SKM-1 (cell line): Measurements from ENCODE around the gene ZNF181.
A peak's percentile ranks its signal among the peaks of the same experiment; 100 is the strongest.
"Not testable (repeated sequence)": the region's sequence is repeated elsewhere in the genome, so short reads cannot be mapped to it uniquely, and the experiment has no call there.

Experiments
- DNase-seq: peaks from one replicate; lab custom pipeline; 2025; ENCODE audit not compliant: unreplicated experiment; lab: John Stamatoyannopoulos, UW

Gene ZNF181

GRCh38 chr19:34733746-34734536, at the start of gene ZNF181:
ZNF181 (plus strand) TSS chr19:34734243; CDS start chr19:34735038, 795 bp downstream.
- DNase-seq, result peak; percentile 84

DNA sequence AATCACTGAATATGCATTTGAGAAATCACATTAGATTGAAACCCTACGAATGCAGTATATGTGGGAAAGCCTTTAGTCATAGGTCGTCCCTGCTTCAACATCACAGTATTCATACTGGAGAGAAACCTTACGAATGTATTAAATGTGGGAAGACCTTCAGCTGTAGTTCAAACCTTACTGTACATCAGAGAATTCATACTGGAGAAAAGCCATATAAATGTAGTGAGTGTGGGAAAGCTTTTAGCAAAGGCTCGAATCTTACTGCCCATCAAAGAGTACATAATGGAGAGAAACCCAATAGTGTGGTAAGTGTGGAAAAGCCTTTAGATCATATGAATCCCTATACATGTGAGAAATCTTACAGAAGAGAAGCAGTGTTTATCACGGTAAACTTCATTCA, 48.8 kb upstream of the ZNF181 start:
- not testable (repeated sequence) for DNase-seq

DNA sequence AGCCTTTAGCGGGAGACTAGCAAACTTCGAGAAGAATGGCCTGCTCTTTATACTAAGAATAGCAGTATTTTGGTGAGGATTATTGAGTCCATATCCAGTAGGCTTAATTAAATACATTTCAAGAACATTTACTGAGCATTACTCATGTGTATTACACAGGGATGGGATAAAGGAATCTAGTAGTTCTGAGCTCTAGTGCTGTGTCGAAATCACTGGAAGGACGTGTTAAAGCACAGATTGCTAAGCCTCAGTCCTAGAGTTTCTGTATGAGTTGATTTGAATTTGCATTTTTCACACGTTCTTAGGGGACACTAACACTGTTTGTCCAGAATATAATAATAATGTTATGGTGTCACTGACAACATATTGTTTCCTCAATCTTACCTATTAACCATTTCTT, 47.6 kb upstream of the ZNF181 start:
- no peak for DNase-seq

DNA sequence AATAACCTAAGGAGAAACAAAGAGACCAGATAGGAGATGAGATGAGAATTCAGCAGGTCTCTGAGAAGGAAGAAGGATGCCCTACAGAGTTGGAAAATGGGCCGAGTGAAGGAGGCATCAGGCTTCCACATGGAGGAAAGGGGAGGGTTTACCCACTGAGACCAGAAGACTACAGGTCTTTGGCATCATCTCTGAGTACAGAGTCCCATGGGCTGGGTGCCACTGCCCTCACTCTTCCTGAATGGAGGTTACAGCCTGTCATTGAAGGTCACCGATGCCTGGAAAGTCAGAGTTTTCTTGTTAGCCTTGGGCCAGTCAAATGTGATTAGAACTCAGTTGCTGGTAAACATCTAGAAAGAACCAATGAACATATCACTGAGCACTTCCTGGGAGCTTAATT, 46.7 kb upstream of the ZNF181 start:
- no peak for DNase-seq

GRCh38 chr19:34688592-34688991, 45.5 kb upstream of the ZNF181 start:
- DNase-seq, result no peak

GRCh38 chr19:34690372-34690771, 43.7 kb upstream of the ZNF181 start:
- DNase-seq, result no peak

DNA sequence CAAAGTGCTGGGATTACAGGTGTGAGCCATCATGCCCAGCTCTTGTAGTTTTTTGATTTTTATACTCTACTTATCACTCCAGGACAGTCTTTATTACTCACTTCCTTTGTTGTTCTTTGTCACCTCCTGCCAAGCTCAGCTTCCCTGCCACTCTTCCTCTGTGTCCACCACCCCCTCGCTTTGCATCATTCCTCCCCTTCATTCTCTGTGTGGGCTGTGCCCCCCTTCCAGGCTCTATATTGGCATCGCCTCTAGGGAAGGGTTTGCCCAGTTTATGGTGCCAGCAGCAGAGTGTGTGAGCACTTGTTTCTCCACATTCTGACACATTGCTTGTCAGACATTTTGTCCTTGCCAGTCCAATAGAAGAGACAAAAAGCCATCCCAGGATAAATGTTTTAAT, 41.5 kb upstream of the ZNF181 start:
- no peak for DNase-seq

DNA sequence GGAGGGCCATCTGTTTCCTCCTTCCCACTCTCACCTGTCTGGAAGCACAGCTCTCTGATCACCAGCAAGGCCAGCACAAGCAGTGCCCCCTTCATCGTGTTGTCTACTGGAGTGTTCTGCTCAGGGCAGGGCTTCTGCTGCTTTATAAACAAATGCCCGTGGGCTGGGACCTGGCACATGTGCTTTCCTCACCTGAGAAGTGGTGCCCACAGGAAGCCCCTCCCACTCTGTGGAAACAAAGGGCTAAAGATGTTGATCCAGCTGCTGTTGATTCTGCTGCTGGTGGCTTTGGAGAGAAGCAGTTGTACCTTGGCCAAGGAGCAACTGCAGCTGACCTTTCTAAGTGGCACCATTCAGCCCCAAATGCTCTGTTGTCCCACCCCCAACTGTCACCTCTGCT, 26.4 kb upstream of the ZNF181 start:
- DNase-seq, result no peak

GRCh38 chr19:34711890-34712289, 22.2 kb upstream of the ZNF181 start:
- no peak for DNase-seq

GRCh38 chr19:34712395-34713261, 21.4 kb upstream of the ZNF181 start:
- DNase-seq, result peak; percentile 29

- no peak for DNase-seq
These were observed 20.8 kb upstream of the ZNF181 start for GRCh38 chr19:34713262-34713637.

- no peak for DNase-seq
These were observed 18.7 kb upstream of the ZNF181 start for GRCh38 chr19:34715357-34715756.

- no peak for DNase-seq
These were observed 11.7 kb upstream of the ZNF181 start for GRCh38 chr19:34722353-34722752.

DNA sequence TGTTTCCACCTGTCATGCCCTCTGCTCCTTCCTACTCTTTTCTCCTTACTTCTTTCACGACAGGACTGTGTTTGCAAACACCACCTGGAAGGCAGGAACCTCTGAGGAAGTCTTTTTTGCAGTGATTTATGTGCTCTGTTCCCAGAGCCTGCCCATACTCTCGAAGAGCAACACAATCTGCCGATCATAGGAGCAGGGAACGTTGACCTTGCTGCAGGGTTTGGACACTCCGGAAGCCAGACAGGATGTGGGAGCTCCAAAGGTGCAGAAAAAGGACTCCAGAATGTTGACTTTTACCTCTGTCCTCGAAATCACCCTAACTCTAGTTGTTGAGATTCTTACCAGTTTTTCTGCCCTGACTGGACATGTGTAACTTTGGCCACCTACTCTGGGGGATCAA, 8.6 kb upstream of the ZNF181 start:
- no peak for DNase-seq

- DNase-seq, result no peak
These were observed 2.8 kb upstream of the ZNF181 start for GRCh38 chr19:34731019-34731829.

GRCh38 chr19:34731964-34732363, 2.1 kb upstream of the ZNF181 start:
- DNase-seq, result no peak

GRCh38 chr19:34732612-34733211, 1.3 kb upstream of the ZNF181 start:
- no peak for DNase-seq

DNA sequence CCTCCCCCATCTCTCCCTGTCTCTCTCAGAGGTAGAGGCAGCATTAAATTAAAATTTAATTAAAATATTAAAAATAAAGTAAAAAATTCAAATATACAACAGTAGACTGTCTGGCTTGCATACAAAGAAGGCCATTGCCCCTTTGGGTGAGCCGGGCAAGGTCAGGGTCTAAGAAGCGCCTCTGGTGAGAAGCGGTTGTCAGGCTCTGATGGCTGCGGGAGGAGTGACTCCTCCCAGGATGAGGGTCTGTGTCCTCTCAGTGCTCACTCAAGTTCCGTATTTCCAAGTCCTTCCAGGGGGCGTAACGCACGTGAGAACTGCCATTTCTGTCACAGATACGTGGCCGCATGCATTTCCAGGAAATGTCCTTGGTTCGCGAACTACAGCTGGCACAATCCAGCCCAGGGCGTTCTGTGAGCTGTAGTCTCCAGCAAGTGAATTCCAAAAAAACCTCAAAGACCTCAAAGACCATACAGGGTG, 737 bp upstream of the ZNF181 start:
- no peak for DNase-seq

GRCh38 chr19:34734537-34735103, 577 bp downstream of the ZNF181 start:
- peak; percentile 6 for DNase-seq

DNA sequence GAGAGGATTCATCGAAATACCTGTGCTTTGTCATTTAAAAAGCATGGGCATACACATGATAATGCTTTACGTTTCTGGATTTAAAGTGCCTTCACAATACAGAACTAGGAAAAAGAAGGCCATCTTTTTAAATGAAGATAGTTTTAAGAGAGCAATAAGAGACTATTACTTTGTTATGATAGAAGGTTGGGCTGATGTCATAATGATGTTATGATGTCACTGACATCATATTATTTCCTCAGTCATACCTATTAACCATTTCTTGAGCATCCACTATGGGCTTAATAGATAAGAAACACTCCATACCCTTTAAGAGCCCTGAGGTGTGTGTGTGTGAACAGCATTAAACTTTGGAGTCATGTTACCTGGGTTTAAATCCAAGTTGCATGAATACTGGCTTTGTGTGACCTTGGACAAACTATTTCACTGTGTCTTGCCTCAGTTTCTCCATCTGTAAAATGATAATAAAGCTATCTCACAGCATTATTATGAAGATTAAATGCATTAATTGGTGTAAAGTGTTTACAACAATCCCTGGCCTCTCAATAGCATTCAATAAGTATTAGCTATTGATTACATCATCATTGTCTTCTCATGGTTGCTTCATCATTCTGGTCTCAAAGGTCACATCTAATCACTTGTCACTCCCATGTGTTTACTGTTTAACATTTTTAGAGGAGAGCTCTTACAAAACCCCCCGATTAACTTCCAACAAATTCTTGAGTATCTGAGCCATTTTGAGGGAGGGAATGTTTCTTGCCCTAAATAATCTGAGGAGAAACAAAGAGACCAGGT, 11.1 kb downstream of the ZNF181 start:
- no peak for DNase-seq
